GM19468 (cell line): ENCODE data around the gene CXCR5.
"Not testable (repeated sequence)": the region's sequence is repeated elsewhere in the genome, so short reads cannot be mapped to it uniquely, and the experiment has no call there.

ENCODE experiments used
- ATAC-seq: cut with Tn5 transposase; IDR thresholded peaks from one replicate; pipeline ENCODE4 v1.9.1; 2021; ENCODE audit warnings: mild to moderate bottlenecking, moderate library complexity, moderate number of reproducible peaks; ENCODE audit not compliant: unreplicated experiment; ENCODE audit errors: extremely low read depth

CXCR5 gene

DNA sequence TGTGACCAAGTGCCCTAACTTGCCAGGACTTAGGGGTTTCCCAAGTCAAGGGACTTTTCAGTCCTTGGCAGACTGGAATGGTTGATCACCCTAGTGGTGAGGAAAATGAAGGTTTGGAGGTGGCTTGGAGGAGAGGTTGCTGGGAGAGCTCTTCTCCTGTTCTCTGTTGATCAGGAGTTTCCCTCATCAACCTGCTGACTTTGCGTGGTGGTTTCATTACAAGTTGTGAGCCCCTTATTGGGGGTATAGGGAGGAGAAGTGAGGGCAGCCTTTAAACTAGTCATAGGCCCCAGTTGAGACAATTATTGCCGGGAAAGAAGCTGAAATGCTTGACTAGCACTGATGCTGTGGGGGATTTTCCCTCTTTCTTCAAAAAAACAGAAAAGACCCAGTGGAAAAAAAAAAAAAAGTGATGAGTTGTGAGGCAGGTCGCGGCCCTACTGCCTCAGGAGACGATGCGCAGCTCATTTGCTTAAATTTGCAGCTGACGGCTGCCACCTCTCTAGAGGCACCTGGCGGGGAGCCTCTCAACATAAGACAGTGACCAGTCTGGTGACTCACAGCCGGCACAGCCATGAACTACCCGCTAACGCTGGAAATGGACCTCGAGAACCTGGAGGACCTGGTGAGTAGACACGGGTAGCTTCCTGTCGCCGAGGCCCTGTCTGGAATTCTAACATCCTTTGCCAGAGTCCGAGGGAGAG lies at the start of gene CXCR5:
TSS of gene CXCR5 (plus strand) at position 525 of the 704 bp plus-strand sequence. CDS start at position 575, 50 bp downstream.
- ATAC-seq, result peak; percentile 50

GRCh38 chr11:118834427-118835028 lies 49.2 kb upstream of the CXCR5 start:
- no peak for ATAC-seq

- no peak for ATAC-seq
Observed at GRCh38 chr11:118837868-118838267, 45.8 kb upstream of the CXCR5 start.

GRCh38 chr11:118838905-118839553 lies 44.7 kb upstream of the CXCR5 start:
- no peak for ATAC-seq

GRCh38 chr11:118841469-118842242 lies 42.0 kb upstream of the CXCR5 start:
- ATAC-seq, result no peak

- ATAC-seq, result no peak
Observed at GRCh38 chr11:118842369-118842768, 41.3 kb upstream of the CXCR5 start.

GRCh38 chr11:118842843-118843242 lies 40.8 kb upstream of the CXCR5 start:
- ATAC-seq, result not testable (repeated sequence)

- ATAC-seq, result no peak
Observed at GRCh38 chr11:118843565-118843964, 40.1 kb upstream of the CXCR5 start.

DNA sequence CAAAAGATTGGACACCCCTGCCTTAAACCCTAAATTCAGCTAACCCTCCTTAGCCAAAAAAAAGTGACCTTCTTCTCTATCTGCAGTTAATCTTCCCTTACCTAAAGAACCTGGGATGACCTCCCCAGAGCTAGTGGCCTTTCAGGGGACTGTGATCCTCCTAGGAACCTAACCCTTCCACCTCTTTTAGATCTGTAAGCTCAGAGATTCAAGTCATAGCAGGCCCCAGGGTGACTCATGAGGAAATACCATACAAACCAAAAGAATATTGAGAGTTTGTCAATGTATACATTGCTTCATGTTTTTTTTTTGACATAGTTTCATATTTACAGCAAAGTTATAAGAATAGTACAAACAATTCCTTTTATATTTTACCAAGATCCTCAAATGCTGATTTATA lies 38.3 kb upstream of the CXCR5 start:
- ATAC-seq, result no peak

- ATAC-seq, result no peak
Observed at GRCh38 chr11:118846181-118846935, 37.3 kb upstream of the CXCR5 start.

- ATAC-seq, result no peak
Observed at GRCh38 chr11:118849825-118850224, 33.9 kb upstream of the CXCR5 start.

- no peak for ATAC-seq
Observed at GRCh38 chr11:118851970-118852369, 31.7 kb upstream of the CXCR5 start.

DNA sequence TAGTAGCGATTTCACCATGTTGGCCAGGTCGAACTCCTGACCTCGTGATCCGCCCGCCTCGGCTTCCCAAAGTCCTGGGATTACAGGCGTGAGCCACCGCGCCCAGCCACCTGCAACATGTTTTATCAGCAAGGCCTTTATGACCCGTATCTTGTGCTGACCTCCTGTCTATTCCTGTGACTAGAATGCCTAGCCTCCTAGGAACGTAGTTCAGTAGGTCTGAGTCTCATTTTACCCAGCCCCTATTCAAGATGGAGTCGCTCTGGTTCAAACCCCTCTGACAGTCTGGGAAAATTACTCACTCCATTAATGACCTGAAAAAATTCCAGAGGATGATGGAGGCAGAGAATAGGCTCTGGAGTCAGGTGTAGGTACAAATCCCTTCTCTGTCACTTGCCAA lies 30.0 kb upstream of the CXCR5 start:
- no peak for ATAC-seq

- no peak for ATAC-seq
Observed at GRCh38 chr11:118856314-118856713, 27.4 kb upstream of the CXCR5 start.

DNA sequence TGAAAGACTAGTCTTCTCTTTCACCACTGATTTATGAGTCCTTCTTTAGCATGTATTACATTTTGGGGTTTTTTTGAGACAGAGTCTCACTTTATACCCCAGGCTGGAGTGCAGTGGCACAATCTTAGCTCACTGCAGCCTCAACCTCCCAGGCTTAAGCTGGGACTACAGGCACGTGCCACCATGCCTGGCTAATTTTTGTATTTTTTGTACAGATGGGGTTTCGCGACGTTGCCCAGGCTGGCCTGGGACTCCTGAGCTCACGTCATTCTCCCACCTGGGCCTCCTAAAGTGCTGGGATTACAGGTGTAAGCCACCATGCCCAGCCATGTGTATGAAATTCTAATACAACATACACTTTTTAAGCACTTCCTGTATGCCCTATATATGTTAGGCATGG lies 26.3 kb upstream of the CXCR5 start:
- no peak for ATAC-seq

- no peak for ATAC-seq
Observed at GRCh38 chr11:118859973-118860372, 23.7 kb upstream of the CXCR5 start.

- ATAC-seq, result no peak
Observed at GRCh38 chr11:118868659-118869058, 15.0 kb upstream of the CXCR5 start.

- ATAC-seq, result peak; percentile 27
Observed at GRCh38 chr11:118870396-118871343, 13.0 kb upstream of the CXCR5 start.

- ATAC-seq, result no peak
Observed at GRCh38 chr11:118872403-118872821, 11.3 kb upstream of the CXCR5 start.
